Measurements from ENCODE around the gene MYH8.

DNA sequence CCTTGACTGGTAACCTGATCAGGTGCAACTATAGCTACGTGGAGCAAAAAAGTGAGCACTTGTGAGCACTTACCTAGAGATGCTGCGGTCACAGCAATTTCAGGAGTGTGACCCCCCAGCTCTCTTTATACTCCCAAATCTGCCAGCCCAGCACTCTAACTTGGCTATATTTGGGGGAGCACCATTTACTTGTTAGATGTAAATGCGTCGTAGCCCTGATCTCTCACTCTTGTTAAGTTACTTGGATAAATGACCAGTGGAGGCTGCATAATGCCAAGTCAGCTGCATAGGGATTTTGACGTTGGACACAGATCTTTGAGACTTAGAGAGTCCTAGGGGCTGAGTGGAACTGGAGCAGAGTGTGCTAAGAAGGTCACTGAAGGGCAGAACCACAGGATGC lies 48.8 kb downstream of the MYH8 start, which contains the start of gene MYH13:
- TF ChIP-seq CTCF (IDR thresholded peaks at IDR 0.05) (no peak), CHD2 (IDR thresholded peaks at IDR 0.05; ENCODE audit: low read length, partially characterized antibody) (no peak), RAD21 (IDR thresholded peaks at IDR 0.05; ENCODE audit: low read length) (no peak), EZH2phosphoT487 (IDR thresholded peaks at IDR 0.05; ENCODE audit: borderline replicate concordance, low read depth) (no peak)
